HG03108 (cell line): ENCODE data around the gene TMTC4.
"Not testable (repeated sequence)": the region's sequence is repeated elsewhere in the genome, so short reads cannot be mapped to it uniquely, and the experiment has no call there.

Experiments
- ATAC-seq: cut with Tn5 transposase; IDR thresholded peaks from one replicate; pipeline ENCODE4 v1.9.1; 2021; ENCODE audit warnings: moderate library complexity; ENCODE audit not compliant: unreplicated experiment

TMTC4 gene

GRCh38 chr13:100630555-100630954, 44.0 kb downstream of the TMTC4 start:
- ATAC-seq = no peak

DNA sequence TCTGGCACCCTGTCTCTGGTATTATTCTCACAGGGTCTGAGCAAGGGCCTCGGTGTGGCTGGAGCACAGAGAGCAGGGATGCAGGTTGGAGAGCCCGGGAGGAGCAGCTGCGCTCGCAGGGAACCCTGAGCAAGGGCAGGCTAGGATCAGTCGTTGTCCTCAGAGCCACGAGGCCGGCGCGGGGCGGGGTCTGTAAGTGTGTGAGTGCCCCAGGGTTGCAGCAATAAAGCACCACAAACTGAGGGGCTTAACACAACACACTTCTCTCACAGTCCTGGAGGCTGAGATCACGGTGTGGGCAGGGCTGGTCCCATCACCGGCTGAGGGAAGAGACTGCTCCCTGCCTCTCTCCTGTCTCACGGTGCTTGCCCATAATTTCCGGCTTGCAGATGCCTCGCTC, 47.5 kb downstream of the TMTC4 start:
- ATAC-seq = no peak

DNA sequence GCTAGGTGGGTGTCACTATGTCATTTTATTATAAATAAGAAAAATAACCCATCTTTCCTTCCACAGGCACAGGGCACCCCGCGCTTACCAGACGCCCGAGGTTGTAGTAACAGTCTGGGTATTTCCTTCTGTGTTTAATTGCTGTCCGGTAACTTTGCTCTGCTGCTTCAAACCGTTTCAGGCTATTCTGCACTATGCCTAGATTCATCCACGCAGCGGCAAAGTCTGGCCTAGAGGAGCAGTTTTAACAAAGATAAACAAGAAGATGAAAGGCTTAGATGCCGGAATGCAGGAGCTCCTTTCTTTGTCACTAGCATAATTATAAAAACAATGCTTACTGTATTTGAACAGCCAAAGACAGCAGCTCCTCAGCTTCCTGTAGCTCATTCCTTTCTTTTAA, 49.1 kb downstream of the TMTC4 start:
- ATAC-seq = no peak

- ATAC-seq = no peak
Observed at GRCh38 chr13:100620792-100621191, 53.8 kb downstream of the TMTC4 start.

GRCh38 chr13:100619940-100620339, 54.7 kb downstream of the TMTC4 start:
- no peak for ATAC-seq

DNA sequence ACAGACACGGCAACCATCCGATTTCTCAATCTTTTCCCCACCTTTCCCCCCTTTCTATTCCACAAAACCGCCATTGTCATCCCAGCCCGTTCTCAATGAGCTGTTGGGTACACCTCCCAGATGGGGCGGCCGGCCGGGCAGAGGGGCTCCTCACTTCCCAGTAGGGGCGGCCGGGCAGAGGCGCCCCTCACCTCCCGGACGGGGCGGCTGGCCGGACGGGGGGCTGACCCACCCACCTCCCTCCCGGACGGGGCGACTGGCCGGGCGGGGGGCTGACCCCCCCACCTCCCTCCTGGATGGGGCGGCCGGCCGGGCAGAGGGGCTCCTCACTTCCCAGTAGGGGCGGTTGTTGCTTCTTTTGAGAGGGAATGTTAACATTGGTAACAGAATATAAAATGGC, 55.7 kb downstream of the TMTC4 start:
- ATAC-seq = not testable (repeated sequence)

GRCh38 chr13:100613031-100613430, 61.6 kb downstream of the TMTC4 start:
- no peak for ATAC-seq

DNA sequence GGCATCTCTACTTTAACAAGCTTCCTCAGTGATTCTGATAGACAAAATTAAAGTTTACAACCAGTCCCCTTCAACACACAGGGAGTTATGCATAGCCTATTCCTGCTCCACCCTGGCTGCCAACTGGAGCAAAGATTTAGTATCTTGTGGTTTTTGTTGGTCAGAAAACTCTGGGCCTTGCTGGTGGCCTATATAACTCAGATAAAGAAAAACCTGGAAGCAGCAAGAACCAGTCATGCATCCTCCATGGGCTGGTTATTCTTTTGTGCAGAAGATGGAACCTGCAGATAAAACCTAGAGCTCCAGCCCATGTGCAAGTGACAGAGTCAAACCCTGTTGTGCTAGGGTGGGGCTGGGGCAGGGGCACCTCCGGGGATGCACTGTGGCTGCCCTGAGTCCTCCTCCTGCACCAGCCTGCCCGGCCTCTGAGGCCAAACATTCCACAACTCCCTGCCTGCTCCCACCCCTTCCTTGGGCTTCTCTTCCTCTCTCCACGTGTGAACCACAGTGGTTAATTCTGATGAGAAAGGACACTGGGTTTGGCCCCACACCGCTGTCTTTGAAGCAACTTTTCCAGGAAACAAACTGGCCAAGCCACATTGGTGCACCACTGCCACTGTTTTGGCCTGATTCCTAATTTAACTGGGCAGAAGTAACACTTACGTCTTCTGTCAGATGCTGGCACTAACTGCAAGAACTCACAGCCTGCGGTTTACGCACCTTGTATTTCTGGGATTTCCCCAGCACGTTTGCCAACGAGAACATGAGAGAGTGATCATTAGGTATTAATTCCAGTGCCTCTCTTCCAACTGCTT, 62.7 kb downstream of the TMTC4 start:
- peak; percentile 35 for ATAC-seq

DNA sequence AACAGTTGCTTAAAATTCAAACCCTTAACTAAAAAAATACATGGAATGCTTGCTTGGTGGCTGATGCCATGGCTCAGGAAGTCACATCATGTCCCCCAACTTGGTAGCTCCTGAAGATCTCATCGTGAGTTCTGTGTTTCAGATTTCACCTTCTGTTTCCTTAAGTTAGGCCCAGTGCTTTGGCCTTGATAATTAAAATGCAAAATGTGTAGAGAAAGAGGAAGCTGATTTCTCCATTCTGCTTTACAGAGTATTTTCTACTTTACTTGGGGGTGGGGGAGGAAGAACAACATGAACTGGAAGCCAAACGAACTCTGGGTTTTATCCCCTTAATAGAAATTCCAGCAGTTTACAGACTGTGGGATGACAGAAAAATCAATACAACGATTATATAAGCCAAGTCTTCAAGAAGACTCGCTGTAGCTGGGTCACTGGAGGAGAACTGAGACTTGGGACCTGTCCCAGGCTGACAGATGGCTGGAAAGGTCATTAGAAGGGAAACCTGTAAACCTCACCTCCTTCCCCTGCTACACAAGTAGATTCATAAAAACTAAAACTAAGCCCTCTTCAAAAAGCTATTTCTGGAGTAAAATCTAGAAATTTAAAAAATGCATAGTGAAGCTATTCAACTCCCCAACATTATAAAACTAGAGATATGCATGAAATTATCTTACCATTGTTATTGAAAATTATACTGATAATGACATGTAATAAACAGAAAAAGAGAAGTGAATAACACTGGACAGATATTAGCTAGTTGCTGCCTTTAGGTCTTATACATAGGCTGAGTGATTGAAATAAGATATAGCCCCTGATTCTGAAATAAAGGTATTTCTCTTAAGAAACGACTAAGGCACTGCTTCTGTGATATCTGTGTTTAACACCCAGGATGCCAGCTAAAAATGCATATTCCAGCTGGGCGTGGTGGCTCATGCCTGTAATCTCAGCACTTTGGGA, 63.9 kb downstream of the TMTC4 start:
- no peak for ATAC-seq

GRCh38 chr13:100608906-100609305, 65.7 kb downstream of the TMTC4 start:
- ATAC-seq = peak; percentile 69

- ATAC-seq = no peak
Observed at GRCh38 chr13:100608489-100608888, 66.1 kb downstream of the TMTC4 start.

DNA sequence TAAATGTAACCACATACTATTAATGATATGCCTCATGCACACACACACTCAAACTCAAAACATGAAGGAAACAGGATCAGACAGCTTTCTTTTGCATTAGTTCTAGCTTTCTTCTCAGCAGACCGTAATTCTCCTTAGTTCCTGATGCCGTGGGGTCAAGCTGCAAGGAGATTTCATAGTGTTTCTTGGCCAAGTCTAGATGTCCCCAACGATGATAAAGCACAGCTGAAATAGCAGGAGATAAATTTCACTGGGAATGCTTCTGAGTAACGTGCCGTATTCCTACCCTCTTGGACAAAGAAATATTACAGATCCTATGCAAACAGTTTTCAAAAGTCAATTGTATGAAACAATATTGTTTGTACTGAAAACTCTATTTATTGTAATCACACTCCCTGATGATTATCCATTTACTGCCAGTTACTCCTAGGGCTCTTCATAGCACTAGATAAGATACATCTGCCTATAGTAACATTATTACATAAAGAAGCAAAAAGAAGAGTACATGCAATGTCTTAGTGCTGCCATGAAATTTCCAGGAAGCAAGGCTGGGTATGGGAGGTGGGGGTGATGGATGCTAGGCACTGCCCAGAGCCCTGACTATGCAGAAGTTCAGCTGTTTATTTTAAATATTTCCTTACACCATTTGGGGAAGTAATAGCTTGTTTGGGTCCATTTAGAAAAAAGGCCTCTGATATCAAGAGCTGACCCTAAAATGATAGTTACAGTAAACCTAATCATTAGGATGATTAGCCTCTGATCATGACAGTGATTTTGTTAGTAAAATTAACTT, 69.5 kb downstream of the TMTC4 start:
- no peak for ATAC-seq

DNA sequence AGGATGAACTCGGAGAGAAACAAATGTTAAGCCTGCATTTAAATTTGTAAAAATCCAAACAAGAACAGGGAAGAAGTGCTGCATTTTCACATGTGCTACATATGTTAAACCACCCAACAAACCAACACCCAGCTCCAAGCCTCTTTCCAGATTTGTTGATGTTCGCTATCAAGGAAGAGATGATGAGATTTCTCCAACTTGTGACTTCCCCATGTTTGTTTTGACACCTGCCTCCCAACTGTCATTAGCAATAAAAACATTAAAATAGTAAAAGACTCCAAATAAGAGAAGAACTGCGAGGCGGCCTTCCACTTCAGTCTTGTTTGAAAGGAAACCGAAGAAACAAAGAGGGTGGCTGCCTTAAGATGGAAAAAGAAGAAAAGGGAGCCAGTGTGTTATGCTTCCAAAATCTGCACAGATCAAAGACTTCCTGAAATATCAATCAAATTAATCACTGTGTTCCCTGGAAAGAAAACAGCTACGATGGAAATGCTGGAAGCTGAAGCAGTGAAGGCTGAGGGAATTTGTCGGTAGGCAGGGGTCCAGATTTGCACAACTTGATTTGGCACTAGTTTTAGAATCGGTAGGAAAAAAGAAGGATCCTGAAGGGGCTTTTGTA, 72.0 kb downstream of the TMTC4 start:
- ATAC-seq = no peak

GRCh38 chr13:100601716-100602115, 72.9 kb downstream of the TMTC4 start:
- no peak for ATAC-seq

DNA sequence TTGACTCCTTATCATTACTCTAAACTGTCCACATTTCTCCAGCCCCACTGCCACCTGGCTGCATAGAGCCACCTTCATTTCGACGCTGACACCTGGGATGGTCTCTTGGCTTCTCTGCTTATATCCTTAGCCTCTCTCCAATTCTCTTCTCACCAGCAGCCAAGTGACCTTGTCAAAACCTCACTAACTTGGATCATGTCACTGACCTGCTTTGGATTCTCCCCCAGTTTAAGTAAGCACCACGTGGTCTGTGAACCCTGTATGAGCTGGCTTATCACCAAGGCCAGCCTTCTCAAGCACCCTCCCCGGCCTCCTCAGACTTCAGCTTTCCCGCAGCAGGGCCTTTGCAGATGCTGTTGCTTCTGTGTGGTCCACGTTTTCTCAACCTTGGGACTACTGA, 73.7 kb downstream of the TMTC4 start:
- ATAC-seq = no peak

- no peak for ATAC-seq
Observed at GRCh38 chr13:100600461-100600860, 74.1 kb downstream of the TMTC4 start.

- no peak for ATAC-seq
Observed at GRCh38 chr13:100597253-100597652, 77.3 kb downstream of the TMTC4 start.

DNA sequence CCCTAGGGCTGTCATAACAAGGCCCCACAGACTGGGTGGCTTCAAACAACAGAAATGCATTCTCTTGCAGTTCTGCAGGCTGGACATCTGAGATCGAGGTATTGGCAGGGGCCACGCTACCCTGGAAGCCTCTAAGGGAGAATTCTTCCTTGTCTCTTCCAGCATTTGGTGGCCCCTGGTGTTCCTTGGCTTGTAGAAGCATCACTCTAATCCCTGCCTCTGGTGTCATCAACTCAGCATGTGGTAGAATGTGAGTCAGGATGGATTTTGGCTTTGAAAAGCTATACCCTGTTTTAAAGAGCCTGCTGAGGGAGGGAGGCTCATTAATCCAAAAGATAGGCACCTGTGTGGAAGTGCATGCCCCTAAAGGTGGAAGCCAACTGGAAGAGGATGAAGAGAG, 78.1 kb downstream of the TMTC4 start:
- no peak for ATAC-seq

DNA sequence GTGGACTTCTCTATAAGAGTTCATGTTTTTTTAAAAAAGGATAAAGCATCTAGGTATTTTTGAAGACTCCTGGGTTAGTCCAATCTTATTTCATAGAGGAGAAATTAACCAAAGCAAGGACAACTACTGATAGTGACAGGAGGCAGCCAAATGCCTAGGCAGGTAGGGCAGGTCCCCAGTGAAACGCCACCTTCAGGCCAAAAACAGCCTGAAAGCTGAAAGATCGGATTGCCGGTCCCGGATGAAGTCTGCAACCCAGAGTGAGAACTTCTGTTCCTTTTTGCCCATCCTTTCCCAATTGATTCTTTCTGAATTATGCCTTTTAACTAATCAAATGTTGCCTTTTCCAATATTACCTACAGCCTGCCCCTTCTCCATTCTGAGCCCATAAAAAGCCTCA, 79.9 kb downstream of the TMTC4 start:
- ATAC-seq = no peak

DNA sequence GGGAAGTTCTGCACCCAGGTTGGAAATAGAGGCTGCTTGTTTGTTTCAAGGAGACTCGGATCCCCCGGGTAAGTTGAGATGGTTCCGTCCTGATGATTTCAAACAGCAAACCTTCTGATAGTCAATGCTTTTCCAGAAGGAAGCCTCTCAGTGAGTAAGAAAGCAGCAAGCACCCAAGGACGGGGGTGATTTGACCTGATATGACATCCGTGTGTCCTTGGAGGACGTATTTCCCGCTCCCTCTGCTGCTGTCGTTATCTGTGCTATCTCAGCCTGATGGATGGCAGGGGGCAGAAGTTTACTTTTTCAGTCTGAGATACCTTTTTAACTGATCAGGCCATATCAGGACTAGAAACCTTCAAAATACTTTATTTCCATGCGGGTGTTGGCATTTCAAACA, 80.3 kb downstream of the TMTC4 start:
- ATAC-seq = no peak
